ENCODE data around the gene ADARB2. TPM values are rescaled to one million over a fixed set of nuclear protein-coding genes. Genes with fewer than 3 reads are reported as not detected.

Gene ADARB2
- total RNA-seq, 4 donors from 2014 or later: 0.80 to 4.9 (median 2.3) TPM

DNA sequence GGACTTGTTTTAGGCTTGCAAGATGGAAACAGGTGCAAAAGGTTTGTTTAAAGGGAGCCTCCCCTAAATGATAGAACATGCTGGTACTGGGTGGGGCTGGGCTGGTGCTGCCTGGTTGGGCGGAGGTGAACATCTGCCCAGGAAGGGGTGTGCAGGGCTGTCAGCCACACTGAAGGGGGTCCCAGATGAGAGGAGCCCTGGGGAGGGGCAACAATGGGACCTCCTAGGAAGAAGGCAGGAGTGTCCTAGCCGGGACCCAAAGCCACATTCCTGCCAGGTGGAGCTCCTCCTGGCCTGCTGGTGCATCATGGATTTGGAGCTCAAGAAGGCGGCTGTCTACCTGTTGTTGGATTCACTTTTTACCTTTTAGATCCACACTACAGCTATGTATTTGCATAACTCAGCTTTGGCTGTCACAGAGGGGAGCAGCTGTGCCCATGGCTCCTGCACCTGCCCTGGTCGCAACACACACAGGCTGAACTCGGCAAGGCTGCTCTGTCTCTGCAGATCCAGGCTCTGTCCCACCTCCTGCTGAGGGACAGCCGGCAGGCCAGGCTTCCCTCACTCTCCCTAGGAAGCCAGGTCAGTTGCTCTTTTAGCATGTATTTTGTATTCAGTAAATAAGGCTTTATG is 59.9 kb downstream of the ADARB2 start:
- intact Hi-C loops (cut with DNase I; ENCODE audit: low total_unique reads) (no loop called here), in situ Hi-C loops (cut with MboI; ENCODE audit: low pct_ligation_motif_present in 1 of 4, low pct_unique_long_range_greater_than_20kb in 1 of 4, low sequenced_read_pairs in 3 of 4) (no loop called here)
- H3K36me3 ChIP-seq: no peaks in the 10 kb centered on the region
- no peaks in the 10 kb centered on the region for H3K4me1 ChIP-seq
- no peaks in the 10 kb centered on the region for H3K27me3 ChIP-seq
- WGBS, 2 donors (ENCODE audit: low coverage in 1 of 2): 72% methylated on average over 6 of the region's 6 CpGs; no CpG with 5 or more reads in 1 of the 2 donors
- no peak for TF ChIP-seq POLR2AphosphoS5 (IDR thresholded peaks at IDR 0.05)
- TF ChIP-seq POLR2A (IDR thresholded peaks at IDR 0.05): no peak
- TF ChIP-seq, protein P1, sequence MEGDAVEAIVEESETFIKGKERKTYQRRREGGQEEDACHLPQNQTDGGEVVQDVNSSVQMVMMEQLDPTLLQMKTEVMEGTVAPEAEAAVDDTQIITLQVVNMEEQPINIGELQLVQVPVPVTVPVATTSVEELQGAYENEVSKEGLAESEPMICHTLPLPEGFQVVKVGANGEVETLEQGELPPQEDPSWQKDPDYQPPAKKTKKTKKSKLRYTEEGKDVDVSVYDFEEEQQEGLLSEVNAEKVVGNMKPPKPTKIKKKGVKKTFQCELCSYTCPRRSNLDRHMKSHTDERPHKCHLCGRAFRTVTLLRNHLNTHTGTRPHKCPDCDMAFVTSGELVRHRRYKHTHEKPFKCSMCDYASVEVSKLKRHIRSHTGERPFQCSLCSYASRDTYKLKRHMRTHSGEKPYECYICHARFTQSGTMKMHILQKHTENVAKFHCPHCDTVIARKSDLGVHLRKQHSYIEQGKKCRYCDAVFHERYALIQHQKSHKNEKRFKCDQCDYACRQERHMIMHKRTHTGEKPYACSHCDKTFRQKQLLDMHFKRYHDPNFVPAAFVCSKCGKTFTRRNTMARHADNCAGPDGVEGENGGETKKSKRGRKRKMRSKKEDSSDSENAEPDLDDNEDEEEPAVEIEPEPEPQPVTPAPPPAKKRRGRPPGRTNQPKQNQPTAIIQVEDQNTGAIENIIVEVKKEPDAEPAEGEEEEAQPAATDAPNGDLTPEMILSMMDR (IDR thresholded peaks at IDR 0.05): no peak
- no peak for TF ChIP-seq EP300 (IDR thresholded peaks at IDR 0.05; ENCODE audit: low read depth)
- no peaks in the 10 kb centered on the region for H3K9me3 ChIP-seq
- no peak overlapping the region for H3K27ac ChIP-seq
- DNase-seq: no peak
- no peak overlapping the region for H3K4me3 ChIP-seq

DNA sequence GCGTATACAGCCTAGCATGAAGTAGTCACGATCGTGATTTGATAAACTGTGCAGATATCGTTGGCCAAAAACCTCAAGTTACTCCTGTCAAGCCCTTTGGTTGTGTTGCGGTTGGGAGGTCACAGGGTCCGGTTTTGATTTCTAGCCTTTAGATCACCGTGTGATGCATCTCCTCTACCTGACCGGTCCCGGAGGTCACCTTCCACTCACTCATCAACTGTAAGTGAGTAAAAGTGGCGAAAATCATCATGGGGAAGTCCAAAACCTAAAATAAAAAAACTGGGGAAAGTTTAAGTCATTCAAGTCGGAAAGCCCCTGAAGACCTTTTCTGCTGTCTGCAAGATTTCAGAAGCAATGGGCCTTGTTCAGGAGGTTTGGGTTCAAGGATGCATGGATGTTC is 62.8 kb downstream of the ADARB2 start:
- intact Hi-C loops (cut with DNase I; ENCODE audit: low total_unique reads): no loop called here
- 78 to 90% methylated on average over 2 to 11 of the region's 11 CpGs for WGBS, 2 donors (ENCODE audit: low coverage in 1 of 2)
- Histone ChIP-seq H3K36me3 (no peaks in the 10 kb centered on the region), H3K27me3 (no peaks in the 10 kb centered on the region), H3K4me3 (no peak overlapping the region), H3K4me1 (no peaks in the 10 kb centered on the region), H3K9me3 (no peaks in the 10 kb centered on the region), H3K27ac (no peak overlapping the region)
- in situ Hi-C loops (cut with MboI; ENCODE audit: low pct_ligation_motif_present in 1 of 4, low pct_unique_long_range_greater_than_20kb in 1 of 4, low sequenced_read_pairs in 3 of 4): no loop called here
- TF ChIP-seq EP300 (IDR thresholded peaks at IDR 0.05; ENCODE audit: low read depth): no peak
- TF ChIP-seq POLR2AphosphoS5 (IDR thresholded peaks at IDR 0.05): no peak
- TF ChIP-seq, protein P1 (IDR thresholded peaks at IDR 0.05): no peak
- TF ChIP-seq POLR2A (IDR thresholded peaks at IDR 0.05): no peak
- DNase-seq: no peak

GRCh38 chr10:1673568-1674345 is 63.6 kb downstream of the ADARB2 start:
- Histone ChIP-seq H3K27ac (no peak overlapping the region), H3K4me1 (no peaks in the 10 kb centered on the region), H3K36me3 (no peaks in the 10 kb centered on the region), H3K27me3 (no peaks in the 10 kb centered on the region), H3K4me3 (no peak overlapping the region), H3K9me3 (no peaks in the 10 kb centered on the region)
- in situ Hi-C loops (cut with MboI; ENCODE audit: low pct_ligation_motif_present in 1 of 4, low pct_unique_long_range_greater_than_20kb in 1 of 4, low sequenced_read_pairs in 3 of 4) (no loop called here), intact Hi-C loops (cut with DNase I; ENCODE audit: low total_unique reads) (no loop called here)
- no peak for TF ChIP-seq EP300 (IDR thresholded peaks at IDR 0.05; ENCODE audit: low read depth)
- WGBS, 2 donors (ENCODE audit: low coverage in 1 of 2): 82 to 84% methylated on average over 14 to 21 of the region's 21 CpGs
- DNase-seq: no peak

DNA sequence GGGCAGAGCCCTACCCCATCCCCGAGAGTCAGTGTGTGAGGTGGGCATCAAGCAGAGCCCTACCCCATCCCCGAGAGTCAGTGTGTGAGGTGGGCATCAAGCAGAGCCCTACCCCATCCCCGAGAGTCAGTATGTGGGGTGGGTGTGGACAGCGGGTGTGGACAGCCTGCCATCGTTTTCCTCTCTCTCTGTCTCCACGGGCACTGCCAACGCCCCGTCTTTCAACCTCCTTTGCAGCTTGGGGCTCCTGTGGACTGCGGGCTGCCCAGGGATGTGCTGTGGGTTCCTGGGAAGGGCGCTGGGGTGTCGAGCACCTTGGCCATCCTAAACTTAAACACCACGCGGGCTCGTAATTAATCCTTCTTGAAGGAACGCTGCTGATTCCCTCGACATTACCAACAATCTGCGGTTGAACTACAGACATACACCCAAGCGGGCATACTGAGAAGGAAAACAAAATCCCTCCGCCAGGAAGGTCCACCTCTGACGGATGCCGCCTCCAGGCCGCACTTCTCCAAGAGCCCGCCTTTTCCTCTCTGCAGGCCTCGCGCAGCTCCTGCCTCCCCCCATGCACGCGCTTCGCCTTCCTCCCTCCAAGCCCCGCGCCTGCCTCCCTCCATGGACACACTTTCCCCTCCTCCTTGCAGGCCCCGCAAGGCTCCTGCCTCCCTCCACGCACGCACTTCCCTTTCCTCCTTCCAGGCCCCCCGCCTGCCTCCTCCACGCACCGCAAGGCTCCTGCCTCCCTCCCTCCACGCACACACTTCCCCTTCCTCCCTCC is 65.1 kb downstream of the ADARB2 start:
- Histone ChIP-seq H3K36me3 (no peaks in the 10 kb centered on the region), H3K9me3 (no peaks in the 10 kb centered on the region), H3K4me3 (no peak overlapping the region), H3K4me1 (no peaks in the 10 kb centered on the region), H3K27me3 (no peaks in the 10 kb centered on the region), H3K27ac (no peak overlapping the region)
- WGBS, 2 donors (ENCODE audit: low coverage in 1 of 2): 78 to 90% methylated on average over 13 to 37 of the region's 37 CpGs
- in situ Hi-C loops (cut with MboI; ENCODE audit: low pct_ligation_motif_present in 1 of 4, low pct_unique_long_range_greater_than_20kb in 1 of 4, low sequenced_read_pairs in 3 of 4) (no loop called here), intact Hi-C loops (cut with DNase I; ENCODE audit: low total_unique reads) (no loop called here)
- no peak for DNase-seq
- TF ChIP-seq, protein P1 (IDR thresholded peaks at IDR 0.05): no peak
- TF ChIP-seq EP300 (IDR thresholded peaks at IDR 0.05; ENCODE audit: low read depth) (no peak), POLR2A (IDR thresholded peaks at IDR 0.05) (no peak), POLR2AphosphoS5 (IDR thresholded peaks at IDR 0.05) (no peak)
